HG03432 (cell line): ENCODE results near the gene ITPR1.
"Not testable (repeated sequence)": the region's sequence is repeated elsewhere in the genome, so short reads cannot be mapped to it uniquely, and the experiment has no call there.

Experiments used
- ATAC-seq: cut with Tn5 transposase; IDR thresholded peaks from one replicate; pipeline ENCODE4 v1.9.1; 2021; ENCODE audit warnings: mild to moderate bottlenecking, moderate library complexity; ENCODE audit not compliant: unreplicated experiment

The ITPR1 gene

DNA sequence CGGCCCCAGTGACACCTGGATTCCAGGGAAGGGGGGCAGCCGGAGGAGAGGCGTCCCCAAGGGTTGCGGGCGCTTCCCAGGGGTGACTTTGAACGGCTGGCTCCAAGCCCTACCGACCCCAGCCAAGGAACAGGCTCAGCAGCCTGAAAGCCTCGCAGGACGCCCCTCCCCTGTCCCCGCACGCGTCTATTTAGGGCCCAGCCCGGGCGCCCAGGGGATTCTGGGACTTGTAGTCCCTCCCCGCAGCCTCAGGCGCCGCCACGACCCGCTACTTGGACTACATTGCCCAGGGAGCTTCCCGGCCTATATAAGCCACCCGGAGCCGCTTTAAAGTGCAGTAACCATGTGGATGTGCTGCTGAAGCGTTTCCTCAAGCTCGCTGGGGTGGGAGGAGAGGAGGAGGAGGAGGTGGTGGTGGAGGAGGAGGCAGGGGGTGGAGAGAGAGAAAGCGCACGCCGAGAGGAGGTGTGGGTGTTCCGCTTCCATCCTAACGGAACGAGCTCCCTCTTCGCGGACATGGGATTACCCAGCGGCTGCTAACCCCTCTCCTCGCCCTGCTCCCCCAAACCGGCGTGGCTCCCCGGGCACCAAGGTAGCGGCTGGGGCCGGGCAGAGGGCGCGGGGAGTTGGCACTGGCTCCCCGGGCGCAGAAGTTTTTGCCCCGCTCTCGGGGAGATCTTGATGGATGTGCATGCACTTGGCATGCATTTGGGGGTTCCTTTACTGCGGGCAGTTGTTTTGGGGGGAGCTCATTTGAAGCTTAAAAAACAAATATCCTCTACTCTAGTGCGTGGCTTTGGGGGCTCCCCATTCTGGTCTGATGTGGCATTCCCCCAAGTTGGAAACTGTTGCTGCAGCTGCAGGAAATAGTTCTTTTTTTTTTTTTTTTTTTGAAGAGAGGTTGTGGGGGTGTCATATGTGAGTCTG, at the start of gene ITPR1:
ITPR1 (plus strand) TSS at position 335 of the 927 bp plus-strand sequence. CDS start 23,144 bp downstream, outside the sequence.
- ATAC-seq: peak; percentile 93

- ATAC-seq: no peak
Measured at GRCh38 chr3:4447295-4447999, 45.7 kb upstream of the ITPR1 start.

GRCh38 chr3:4448187-4448586, 45.0 kb upstream of the ITPR1 start:
- no peak for ATAC-seq

- no peak for ATAC-seq
Measured at GRCh38 chr3:4449043-4449805, 43.9 kb upstream of the ITPR1 start.

- no peak for ATAC-seq
Measured at GRCh38 chr3:4454142-4454541, 39.0 kb upstream of the ITPR1 start.

DNA sequence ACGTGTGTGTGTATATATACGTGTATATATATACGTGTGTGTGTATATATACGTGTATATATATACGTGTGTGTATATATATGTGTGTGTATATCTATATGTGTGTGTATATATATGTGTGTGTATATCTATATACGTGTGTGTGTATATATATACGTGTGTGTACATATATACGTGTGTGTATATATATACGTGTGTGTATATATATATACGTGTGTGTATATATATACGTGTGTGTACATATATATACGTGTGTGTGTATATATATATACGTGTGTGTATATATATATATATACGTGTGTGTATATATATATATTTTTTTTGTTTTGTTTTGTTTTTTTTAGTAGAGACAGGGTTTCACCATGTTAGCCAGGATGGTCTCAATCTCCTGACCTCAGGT, 36.4 kb upstream of the ITPR1 start:
- ATAC-seq: not testable (repeated sequence)

- no peak for ATAC-seq
Measured at GRCh38 chr3:4458961-4459360, 34.2 kb upstream of the ITPR1 start.

- ATAC-seq: no peak
Measured at GRCh38 chr3:4460334-4460733, 32.8 kb upstream of the ITPR1 start.

- no peak for ATAC-seq
Measured at GRCh38 chr3:4461468-4462090, 31.6 kb upstream of the ITPR1 start.

DNA sequence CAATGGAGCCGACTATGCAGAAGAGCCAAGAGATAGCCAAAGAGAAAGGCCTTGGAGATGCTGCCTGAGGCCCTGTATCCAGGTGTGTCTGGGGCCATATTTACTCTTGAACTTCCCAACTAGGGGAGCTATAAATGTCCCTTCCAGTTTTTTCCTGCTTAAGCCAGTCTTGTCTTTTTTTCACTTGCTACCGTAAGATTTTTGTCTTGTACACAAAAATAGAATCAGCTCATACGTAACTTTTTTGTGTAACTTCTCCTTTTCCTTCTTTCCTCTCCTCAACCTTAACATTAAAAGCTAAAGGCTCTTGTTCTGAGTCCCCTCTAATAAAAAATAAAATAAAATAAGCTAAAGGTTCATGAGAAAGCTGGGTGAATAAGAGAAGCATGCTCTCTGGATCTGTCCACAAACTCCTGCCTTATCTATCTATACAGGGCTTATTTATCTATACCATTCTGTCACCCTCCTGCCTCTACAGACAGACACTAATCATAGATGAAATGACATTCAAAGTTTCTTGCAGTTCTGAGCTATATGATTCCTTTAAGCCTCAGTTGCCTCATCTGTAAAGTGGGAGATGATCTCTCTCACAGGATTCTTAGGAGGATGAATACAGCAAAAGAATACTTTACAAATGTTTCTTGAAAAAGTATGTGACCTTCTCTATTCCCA, 30.6 kb upstream of the ITPR1 start:
- no peak for ATAC-seq

- no peak for ATAC-seq
Measured at GRCh38 chr3:4464576-4464975, 28.6 kb upstream of the ITPR1 start.

DNA sequence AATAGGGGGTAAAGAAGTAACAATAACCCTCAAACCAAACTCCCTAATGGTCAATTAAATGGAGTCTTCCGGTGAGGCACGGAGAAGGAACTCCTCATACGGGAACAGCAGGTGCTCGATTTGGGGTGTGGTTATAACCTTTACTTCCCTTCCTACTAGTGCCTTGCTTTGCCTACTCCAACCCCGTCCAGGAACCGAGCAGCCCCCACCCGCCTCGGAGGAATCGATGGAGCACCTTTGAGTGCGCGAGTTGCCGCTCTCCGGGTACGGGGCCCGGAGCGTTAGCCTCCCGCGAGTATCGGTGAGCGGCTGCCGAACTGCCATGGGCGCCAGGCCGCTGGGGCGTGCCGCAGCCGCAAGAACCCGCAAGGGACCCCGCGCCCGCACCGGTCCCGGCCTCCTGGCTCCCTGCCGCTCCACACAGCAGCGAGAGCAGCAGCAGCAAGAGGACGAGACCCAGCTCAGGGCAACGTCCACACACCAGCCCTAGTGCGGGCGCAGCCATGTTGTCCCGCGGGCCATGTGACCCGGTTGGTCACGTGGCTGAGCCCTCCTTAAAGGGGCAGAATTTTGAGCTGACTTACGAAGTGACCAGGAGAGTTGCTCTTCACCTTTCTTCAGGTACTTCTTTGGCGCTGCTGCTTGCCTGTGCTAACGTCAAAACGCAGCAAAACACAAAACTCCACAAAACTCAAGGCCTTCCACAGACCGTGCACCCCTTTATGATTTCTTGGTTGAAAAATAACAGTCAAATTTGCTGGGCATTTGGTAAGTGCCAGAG, 26.2 kb upstream of the ITPR1 start, which contains the start of gene SUMF1:
SUMF1 (minus strand) TSS at position 529 of the 781 bp plus-strand sequence; CDS start at position 505, 24 bp downstream.
- ATAC-seq: peak; percentile 100

- no peak for ATAC-seq
Measured at GRCh38 chr3:4467522-4467867, 25.7 kb upstream of the ITPR1 start.

- ATAC-seq: no peak
Measured at GRCh38 chr3:4471907-4472306, 21.2 kb upstream of the ITPR1 start.

DNA sequence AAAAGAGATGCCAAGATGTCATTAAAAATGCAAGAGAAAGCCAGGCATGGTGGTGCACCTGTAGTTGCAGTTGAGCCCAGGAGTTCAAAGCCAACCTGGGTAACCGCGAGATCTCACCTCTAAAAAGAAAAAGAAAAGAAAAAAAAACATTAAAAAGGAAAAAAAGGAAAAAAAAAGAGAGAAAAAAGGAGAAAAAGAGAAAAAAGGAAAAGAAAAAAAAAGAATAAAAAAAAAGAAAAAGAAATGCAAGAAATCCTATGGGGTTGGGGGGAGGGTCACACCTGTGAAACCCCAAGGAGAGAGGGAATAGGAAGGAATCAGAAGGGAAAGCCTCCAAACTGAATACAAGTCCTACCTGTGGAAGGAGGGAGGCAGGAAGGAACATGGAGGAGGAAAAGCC, 20.8 kb upstream of the ITPR1 start:
- no peak for ATAC-seq

DNA sequence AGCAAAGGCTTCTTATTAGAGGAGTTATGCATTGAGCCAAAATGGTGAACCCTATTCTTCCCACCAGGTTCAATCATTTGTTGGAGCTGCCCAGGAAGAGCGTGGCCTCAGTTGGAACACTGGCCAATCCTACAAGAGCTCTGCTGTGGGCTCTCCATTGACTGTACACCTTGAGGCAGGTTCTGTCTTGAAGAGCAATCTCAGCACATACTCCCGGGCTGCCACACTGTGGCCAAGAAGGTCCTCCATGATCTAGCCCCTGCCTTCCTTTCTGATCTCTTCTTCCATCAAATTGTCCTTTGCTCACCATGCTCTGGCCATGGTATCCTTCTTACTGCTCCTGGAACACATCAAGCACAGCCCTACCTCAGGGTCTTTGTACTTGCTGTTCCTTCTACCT, 20.4 kb upstream of the ITPR1 start:
- ATAC-seq: no peak

DNA sequence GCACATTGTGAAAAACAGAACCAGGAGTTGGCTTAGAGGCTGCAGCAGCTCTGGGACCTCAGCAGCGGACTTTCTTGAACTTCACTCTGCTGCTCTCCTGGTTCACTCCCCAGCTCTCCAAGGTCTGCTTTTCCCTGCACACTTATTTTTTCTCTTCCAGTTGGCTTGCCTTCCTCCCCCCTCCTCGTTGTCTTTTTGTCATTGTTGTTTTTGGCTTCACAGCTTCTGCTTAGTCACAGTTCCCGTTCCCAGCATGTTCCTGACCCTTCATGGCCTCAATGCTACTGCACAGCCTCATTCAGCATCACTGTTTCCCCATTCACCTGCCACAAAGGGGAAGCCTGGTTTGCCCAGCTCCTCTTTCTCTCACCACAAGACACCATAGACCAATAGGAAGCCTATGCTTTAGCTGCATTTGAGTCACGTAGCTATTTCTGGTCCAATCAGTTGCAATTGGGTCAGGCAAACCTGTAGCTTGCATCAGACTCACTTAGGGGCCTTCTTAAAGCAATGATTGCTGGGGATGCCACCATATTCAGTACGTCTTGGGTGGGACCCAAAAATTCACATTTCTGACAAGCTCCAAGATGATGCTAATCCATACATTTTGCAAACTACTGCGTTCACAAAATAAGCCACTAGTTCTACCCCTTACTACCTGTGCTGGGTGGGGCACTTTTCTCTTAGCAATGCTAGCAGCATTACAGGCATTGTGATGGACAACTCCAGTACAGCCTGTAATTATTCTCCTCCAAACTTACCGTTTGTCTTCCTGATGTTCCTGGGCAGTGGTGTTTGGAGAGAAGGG, 18.3 kb upstream of the ITPR1 start:
- ATAC-seq: peak; percentile 64

DNA sequence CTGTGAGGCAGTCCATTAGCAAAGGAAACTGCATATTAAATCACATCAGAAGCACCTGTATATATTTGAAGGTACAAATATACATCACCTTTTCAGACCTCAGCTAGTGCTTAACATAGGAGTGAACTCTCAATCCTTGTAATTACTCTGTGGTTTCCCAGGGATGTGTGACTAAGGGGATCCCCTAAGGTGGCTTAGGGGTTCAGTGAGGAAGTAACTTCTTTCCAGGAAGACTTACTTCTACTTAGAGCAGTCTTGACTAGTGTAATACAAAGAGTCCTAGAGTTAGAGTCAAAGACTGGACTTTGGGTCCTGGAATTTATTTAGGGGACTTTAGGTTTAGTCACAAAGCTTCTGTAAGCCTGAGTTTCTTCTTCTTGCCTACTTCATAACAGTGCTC, 17.3 kb upstream of the ITPR1 start:
- no peak for ATAC-seq

DNA sequence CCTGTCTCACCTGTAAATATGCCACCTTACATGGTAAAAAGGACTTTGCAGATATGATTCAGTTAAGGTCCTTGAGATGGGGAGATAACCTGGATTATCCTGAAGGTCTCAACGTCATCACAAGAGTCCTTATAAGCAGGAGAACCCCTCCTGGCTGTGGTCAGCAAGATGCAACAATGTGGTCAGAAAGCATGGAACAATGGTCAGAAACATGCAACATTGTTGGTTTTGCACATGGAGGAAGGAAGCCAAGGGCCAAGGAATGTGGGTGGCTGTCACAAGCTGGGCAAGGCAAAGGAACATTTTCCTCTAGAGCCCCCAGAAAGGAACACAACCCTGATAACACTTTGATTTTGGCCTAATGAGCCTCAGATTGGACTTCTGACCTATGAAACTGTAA, 16.7 kb upstream of the ITPR1 start:
- no peak for ATAC-seq
